ENCODE data around the gene ZNF398. TPM values are rescaled to one million over a fixed set of nuclear protein-coding genes. Genes with fewer than 3 reads are reported as not detected.

Gene ZNF398
- total RNA-seq, 1 donor from 2014 or later: 14.9 TPM

GRCh38 chr7:149214020-149214720, 66.9 kb downstream of the ZNF398 start:
- H3K9me3 Mint-ChIP-seq (ENCODE audit: unreplicated experiment): no peaks in the 10 kb centered on the region
- no peak for DNase-seq (ENCODE audit: low spot score)
- H3K4me1 Mint-ChIP-seq (ENCODE audit: unreplicated experiment): peaks cover 40% of the 10 kb centered on the region
- TF ChIP-seq, protein P1, sequence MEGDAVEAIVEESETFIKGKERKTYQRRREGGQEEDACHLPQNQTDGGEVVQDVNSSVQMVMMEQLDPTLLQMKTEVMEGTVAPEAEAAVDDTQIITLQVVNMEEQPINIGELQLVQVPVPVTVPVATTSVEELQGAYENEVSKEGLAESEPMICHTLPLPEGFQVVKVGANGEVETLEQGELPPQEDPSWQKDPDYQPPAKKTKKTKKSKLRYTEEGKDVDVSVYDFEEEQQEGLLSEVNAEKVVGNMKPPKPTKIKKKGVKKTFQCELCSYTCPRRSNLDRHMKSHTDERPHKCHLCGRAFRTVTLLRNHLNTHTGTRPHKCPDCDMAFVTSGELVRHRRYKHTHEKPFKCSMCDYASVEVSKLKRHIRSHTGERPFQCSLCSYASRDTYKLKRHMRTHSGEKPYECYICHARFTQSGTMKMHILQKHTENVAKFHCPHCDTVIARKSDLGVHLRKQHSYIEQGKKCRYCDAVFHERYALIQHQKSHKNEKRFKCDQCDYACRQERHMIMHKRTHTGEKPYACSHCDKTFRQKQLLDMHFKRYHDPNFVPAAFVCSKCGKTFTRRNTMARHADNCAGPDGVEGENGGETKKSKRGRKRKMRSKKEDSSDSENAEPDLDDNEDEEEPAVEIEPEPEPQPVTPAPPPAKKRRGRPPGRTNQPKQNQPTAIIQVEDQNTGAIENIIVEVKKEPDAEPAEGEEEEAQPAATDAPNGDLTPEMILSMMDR (IDR thresholded peaks at IDR 0.05; ENCODE audit: unreplicated experiment): no peak
- peaks cover 22% of the 10 kb centered on the region for H3K27me3 Mint-ChIP-seq (ENCODE audit: unreplicated experiment)
- H3K36me3 Mint-ChIP-seq (ENCODE audit: low read depth, unreplicated experiment): peaks cover 62% of the 10 kb centered on the region
- H3K4me3 Mint-ChIP-seq (ENCODE audit: unreplicated experiment): no peak overlapping the region
- no peak overlapping the region for H3K27ac Mint-ChIP-seq (ENCODE audit: unreplicated experiment)

DNA sequence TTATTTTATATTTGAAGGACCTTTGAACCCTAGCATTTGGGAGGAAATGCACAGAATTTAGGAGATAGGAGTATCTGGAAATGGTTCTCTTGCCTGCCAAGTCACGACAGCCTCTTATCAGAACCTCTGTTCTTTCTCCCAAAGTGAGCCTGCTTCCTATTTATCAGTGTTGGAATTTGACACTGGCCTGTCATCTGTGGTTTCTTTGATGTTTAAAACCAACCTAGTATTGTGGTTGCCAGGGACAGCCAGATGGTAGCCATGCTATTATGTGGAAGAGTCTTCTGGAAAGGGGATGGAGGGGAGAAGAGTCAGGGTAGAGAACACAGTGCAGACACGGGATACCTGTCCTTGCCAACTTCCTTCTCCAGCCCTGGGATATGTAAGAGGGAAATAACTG, 69.1 kb downstream of the ZNF398 start:
- H3K4me3 Mint-ChIP-seq (ENCODE audit: unreplicated experiment): no peak overlapping the region
- peaks cover 45% of the 10 kb centered on the region for H3K4me1 Mint-ChIP-seq (ENCODE audit: unreplicated experiment)
- no peak for DNase-seq (ENCODE audit: low spot score)
- TF ChIP-seq, protein P1 (IDR thresholded peaks at IDR 0.05; ENCODE audit: unreplicated experiment): no peak
- peaks cover 55% of the 10 kb centered on the region for H3K36me3 Mint-ChIP-seq (ENCODE audit: low read depth, unreplicated experiment)
- H3K9me3 Mint-ChIP-seq (ENCODE audit: unreplicated experiment): no peaks in the 10 kb centered on the region
- peaks cover 26% of the 10 kb centered on the region for H3K27me3 Mint-ChIP-seq (ENCODE audit: unreplicated experiment)
- peak overlapping the region; percentile 94 for H3K27ac Mint-ChIP-seq (ENCODE audit: unreplicated experiment)

- peaks cover 28% of the 10 kb centered on the region for H3K27me3 Mint-ChIP-seq (ENCODE audit: unreplicated experiment)
- H3K4me1 Mint-ChIP-seq (ENCODE audit: unreplicated experiment): peaks cover 45% of the 10 kb centered on the region
- peak; percentile 12 for DNase-seq (ENCODE audit: low spot score)
- H3K36me3 Mint-ChIP-seq (ENCODE audit: low read depth, unreplicated experiment): peaks cover 55% of the 10 kb centered on the region
- H3K9me3 Mint-ChIP-seq (ENCODE audit: unreplicated experiment): no peaks in the 10 kb centered on the region
- H3K27ac Mint-ChIP-seq (ENCODE audit: unreplicated experiment): peak overlapping the region; percentile 94
- TF ChIP-seq, protein P1 (IDR thresholded peaks at IDR 0.05; ENCODE audit: unreplicated experiment): no peak
- peak overlapping the region; percentile 85 for H3K4me3 Mint-ChIP-seq (ENCODE audit: unreplicated experiment)
These were observed 70.3 kb downstream of the ZNF398 start for GRCh38 chr7:149217570-149217969.

DNA sequence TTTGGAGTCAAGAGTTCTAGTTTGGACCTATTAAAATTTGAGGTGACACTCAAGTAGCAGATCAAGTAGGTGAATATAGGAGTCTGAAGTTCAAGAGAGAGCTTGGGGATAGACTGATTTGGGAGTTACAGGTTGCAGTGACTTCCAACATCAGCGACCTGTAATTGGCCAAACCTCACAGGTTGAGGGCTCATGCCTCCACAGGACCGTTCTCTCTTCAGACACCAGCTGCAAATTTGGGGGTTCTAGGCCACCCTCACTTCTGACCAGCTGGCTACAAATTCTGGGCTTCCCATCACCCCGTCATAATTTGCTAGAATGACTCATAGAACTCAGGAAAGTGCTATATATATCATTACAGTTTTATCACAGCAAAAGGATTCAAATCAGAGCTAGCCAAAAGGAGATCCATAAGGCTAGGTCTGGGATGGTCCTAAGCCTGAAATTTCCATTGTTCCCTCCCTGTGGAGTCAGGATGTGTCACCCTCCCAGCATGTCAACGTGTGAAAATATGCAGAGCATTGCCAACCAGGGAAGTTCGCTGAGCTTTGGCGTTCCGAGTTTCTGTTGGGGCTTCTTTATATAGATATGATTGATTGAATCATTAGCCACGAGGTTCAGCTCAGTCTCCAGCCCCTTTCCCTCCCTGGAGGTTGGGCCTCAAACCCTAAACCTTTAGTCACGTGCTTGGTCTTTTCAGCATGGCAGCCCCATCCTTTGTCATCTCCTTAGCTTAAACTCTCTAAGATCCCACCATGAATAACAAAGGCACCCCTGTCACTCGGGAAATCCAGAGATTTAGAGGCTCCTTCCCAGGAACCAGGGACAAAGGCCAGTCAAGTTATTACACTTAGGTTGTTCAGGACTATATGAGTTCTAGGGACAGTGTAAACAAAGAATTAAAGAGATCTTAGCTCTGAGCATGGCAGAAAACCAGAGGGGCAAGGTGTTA, 71.5 kb downstream of the ZNF398 start:
- no peak for DNase-seq (ENCODE audit: low spot score)
- H3K9me3 Mint-ChIP-seq (ENCODE audit: unreplicated experiment): no peaks in the 10 kb centered on the region
- peak overlapping the region; percentile 85 for H3K4me3 Mint-ChIP-seq (ENCODE audit: unreplicated experiment)
- peaks cover 31% of the 10 kb centered on the region for H3K27me3 Mint-ChIP-seq (ENCODE audit: unreplicated experiment)
- TF ChIP-seq, protein P1 (IDR thresholded peaks at IDR 0.05; ENCODE audit: unreplicated experiment): no peak
- peaks cover 45% of the 10 kb centered on the region for H3K4me1 Mint-ChIP-seq (ENCODE audit: unreplicated experiment)
- peaks cover 46% of the 10 kb centered on the region for H3K36me3 Mint-ChIP-seq (ENCODE audit: low read depth, unreplicated experiment)
- peak overlapping the region; percentile 94 for H3K27ac Mint-ChIP-seq (ENCODE audit: unreplicated experiment)
